ENCODE data around the gene PCSK9. TPM values are rescaled to one million over a fixed set of nuclear protein-coding genes. Genes with fewer than 3 reads are reported as not detected.

Gene PCSK9
- total and polyA plus RNA-seq, 9 of the 15 experiments (the other 6 are each of a cell fraction or from before 2014, with no cell fraction given), result 3.2 to 58.6 (median 24.7) TPM

- CTCF ChIA-PET (ENCODE audit: low intra/inter-chr PET ratio), result no interaction called here
- 100% methylated on average over 2 of the region's 2 CpGs for WGBS (ENCODE audit: insufficient coverage, low coverage, missing lambda C conversion rate)
- in situ Hi-C loops (cut with MboI), result loop anchor here (5.0 kb wide), 1 partner anchor 37 kb away; no protein-coding TSS in a partner anchor
Observed at GRCh38 chr1:55103891-55104290, 64.5 kb downstream of the PCSK9 start.

GRCh38 chr1:55107101-55107500, 67.8 kb downstream of the PCSK9 start:
- no TSS peak for BruUV-seq (replicated peaks)
- H2AFZ ChIP-seq (ENCODE audit: low read depth, low read length), result no peak overlapping the region
- no peaks in the 10 kb centered on the region for H3K9me3 ChIP-seq (replicated peaks; ENCODE audit: control insufficient read depth, insufficient read depth, low read depth, low read length)
- no peak overlapping the region for H3K9ac ChIP-seq (ENCODE audit: insufficient read depth in 1 of 2, low read depth in 2 of 2, low read length in 2 of 2)
- POLR2A ChIA-PET, result interaction anchor here (1.2 kb wide), 1 partner anchor 42 kb away, joined by 3 read pairs; no protein-coding TSS in a partner anchor
- H3K27ac ChIP-seq (ENCODE audit: extremely low read depth, low read depth, low read length), result no peak overlapping the region
- intact Hi-C loops (cut with micrococcal nuclease), result no loop called here
- no peaks in the 10 kb centered on the region for H3K9me1 ChIP-seq (ENCODE audit: control insufficient read depth, insufficient read depth, low read length)
- WGBS (ENCODE audit: insufficient coverage, low coverage, missing lambda C conversion rate), result 85% methylated on average over 6 of the region's 6 CpGs
- H3K4me2 ChIP-seq (ENCODE audit: insufficient read depth, low read length), result no peak overlapping the region
- no peak for ATAC-seq
- no peaks in the 10 kb centered on the region for H3K27me3 ChIP-seq (ENCODE audit: control insufficient read depth in 2 of 2, insufficient read depth in 2 of 2, low read length in 2 of 2)
- CTCF ChIA-PET (ENCODE audit: low intra/inter-chr PET ratio), result no interaction called here
- no peak for DNase-seq (ENCODE audit: extremely low read depth in 1 of 4, low spot score in 3 of 4)
- H3K4me3 ChIP-seq, result no peak overlapping the region
- FAIRE-seq, result no peak
- H3K4me1 ChIP-seq (replicated peaks in 1 of 2; ENCODE audit: control insufficient read depth in 2 of 2, insufficient read depth in 2 of 2, low read length in 2 of 2), result no peaks in the 10 kb centered on the region
- in situ Hi-C loops (cut with MboI), result no loop called here
- peaks cover 87% of the 10 kb centered on the region for H3K36me3 ChIP-seq (ENCODE audit: control insufficient read depth, insufficient read depth, low read length)
- H3K79me2 ChIP-seq (ENCODE audit: control insufficient read depth, insufficient read depth, low read length), result no peaks in the 10 kb centered on the region
- no peaks in the 10 kb centered on the region for H4K20me1 ChIP-seq (replicated peaks; ENCODE audit: control insufficient read depth, insufficient read depth, low read length)
- TF ChIP-seq PRMT5 (CRISPR knock-in tag; IDR thresholded peaks at IDR 0.05) (no peak), ARID3A (IDR thresholded peaks at IDR 0.05; ENCODE audit: borderline replicate concordance, low read depth, low read length) (no peak), CAMTA2 (CRISPR knock-in tag; conservative IDR thresholded peaks at IDR 0.05) (no peak), PCBP2 (IDR thresholded peaks at IDR 0.05; ENCODE audit: low read depth, low read length, poor library complexity, severe bottlenecking) (no peak), RBM34 (IDR thresholded peaks at IDR 0.05; ENCODE audit: borderline replicate concordance, insufficient read depth, low read length) (no peak)

More at GRCh38 chr1:55103891-55104290, 64.5 kb downstream of the PCSK9 start:
- H3K4me2 ChIP-seq (ENCODE audit: insufficient read depth, low read length), result no peak overlapping the region
- no peak overlapping the region for H3K4me3 ChIP-seq
- TF ChIP-seq STAG1 (CRISPR knock-in tag; IDR thresholded peaks at IDR 0.05; ENCODE audit: borderline replicate concordance), result no peak
- H3K9me1 ChIP-seq (ENCODE audit: control insufficient read depth, insufficient read depth, low read length), result no peaks in the 10 kb centered on the region
- no TSS peak for BruUV-seq (replicated peaks)
- no peak for FAIRE-seq
- POLR2A ChIA-PET, result no interaction called here
- H3K27ac ChIP-seq (ENCODE audit: extremely low read depth, low read depth, low read length), result no peak overlapping the region
- H3K9me3 ChIP-seq (replicated peaks; ENCODE audit: control insufficient read depth, insufficient read depth, low read depth, low read length), result no peaks in the 10 kb centered on the region
- ATAC-seq, result no peak
- H2AFZ ChIP-seq (ENCODE audit: low read depth, low read length), result no peak overlapping the region
- H4K20me1 ChIP-seq (replicated peaks; ENCODE audit: control insufficient read depth, insufficient read depth, low read length), result no peaks in the 10 kb centered on the region
- no peaks in the 10 kb centered on the region for H3K27me3 ChIP-seq (ENCODE audit: control insufficient read depth in 2 of 2, insufficient read depth in 2 of 2, low read length in 2 of 2)
- DNase-seq (ENCODE audit: extremely low read depth in 1 of 4, low spot score in 3 of 4), result no peak
- H3K9ac ChIP-seq (ENCODE audit: insufficient read depth in 1 of 2, low read depth in 2 of 2, low read length in 2 of 2), result no peak overlapping the region
- intact Hi-C loops (cut with micrococcal nuclease), result no loop called here
- H3K79me2 ChIP-seq (ENCODE audit: control insufficient read depth, insufficient read depth, low read length), result no peaks in the 10 kb centered on the region
- peaks cover 95% of the 10 kb centered on the region for H3K36me3 ChIP-seq (ENCODE audit: control insufficient read depth, insufficient read depth, low read length)
- no peaks in the 10 kb centered on the region for H3K4me1 ChIP-seq (replicated peaks in 1 of 2; ENCODE audit: control insufficient read depth in 2 of 2, insufficient read depth in 2 of 2, low read length in 2 of 2)
